GM21447 (cell line): ENCODE results near the gene XYLT2.
A peak's percentile ranks its signal among the peaks of the same experiment; 100 is the strongest.

Experiments
- ATAC-seq: cut with Tn5 transposase; IDR thresholded peaks from one replicate; pipeline ENCODE4 v1.9.1; 2021; ENCODE audit not compliant: unreplicated experiment

Gene XYLT2

GRCh38 chr17:50363217-50364060 lies 17.5 kb downstream of the XYLT2 start:
- no peak for ATAC-seq

DNA sequence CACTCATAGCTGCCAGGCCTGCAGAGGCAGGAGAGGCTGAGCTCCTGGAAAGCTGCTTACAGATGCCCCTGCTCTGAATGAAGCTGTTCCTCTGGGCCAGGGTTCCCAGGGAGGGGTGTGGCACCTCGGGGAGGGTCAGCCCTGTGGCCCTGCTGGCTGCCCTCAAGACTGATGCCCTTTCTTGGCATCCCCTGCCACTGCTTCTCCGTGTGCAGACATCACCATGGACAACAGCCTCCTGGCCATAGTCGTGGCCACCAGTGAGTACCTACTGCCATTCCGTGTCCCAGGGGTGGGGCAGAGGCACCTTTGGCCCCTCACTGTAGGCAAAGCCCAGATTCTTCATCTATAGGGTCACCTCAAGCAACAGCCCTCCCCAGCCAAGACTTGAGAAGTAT lies 18.1 kb downstream of the XYLT2 start:
- ATAC-seq = no peak

GRCh38 chr17:50364715-50365114 lies 18.8 kb downstream of the XYLT2 start:
- no peak for ATAC-seq

DNA sequence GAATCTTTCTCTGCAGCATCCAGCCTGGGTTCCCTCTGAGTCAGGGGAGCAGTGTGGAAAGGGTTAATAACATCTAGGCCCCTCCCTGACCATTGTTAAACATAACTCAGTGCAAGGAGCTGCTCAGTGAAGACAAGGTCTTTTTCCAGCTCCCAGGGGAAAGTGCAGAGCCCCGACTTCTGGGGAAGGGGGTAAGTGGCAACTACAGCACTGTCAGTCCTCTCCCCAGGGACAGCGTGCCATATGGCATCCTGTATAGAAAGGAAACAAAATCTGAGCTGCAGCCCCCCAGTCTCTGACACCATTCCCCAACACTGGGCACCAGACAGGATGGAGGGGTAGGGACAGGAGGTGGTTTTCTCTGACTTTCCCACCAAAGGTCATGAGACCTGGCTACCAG lies 19.2 kb downstream of the XYLT2 start:
- ATAC-seq = no peak

DNA sequence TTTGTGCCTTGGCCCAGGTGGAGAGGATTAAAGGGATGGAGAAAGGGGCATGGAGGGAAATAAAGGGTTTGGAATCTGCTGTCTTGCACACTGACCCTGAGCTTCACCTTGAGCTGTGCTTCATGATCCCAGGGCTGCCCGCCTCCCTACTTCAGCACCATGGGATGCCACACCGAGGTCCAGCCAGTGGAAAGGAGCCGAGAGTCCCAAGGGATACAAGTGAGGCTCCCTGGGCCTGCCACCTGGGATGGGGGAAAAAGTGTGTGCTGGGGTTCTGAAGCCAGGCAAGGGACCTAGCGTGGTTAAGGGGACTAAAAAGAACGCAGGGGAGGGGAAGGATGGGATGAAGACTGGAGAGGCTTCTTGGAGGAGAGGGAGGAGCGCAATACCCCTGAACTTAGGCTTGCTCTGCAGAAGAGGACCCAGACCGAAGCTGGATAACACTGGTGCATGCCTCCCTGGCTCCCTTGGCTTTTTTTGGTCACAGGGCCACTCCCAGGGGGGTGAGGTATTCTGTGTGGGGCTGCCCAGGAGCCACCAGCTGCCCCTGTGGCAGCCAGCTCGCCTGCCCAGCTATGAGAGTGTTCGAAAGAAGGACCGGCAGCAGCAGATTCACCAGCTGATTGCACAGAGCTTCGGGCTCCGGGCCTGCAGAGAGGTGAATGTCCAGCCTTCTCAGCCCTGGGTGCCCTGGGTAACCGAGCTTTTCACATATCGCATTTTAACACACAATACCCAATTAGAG lies 19.9 kb downstream of the XYLT2 start:
- no peak for ATAC-seq

DNA sequence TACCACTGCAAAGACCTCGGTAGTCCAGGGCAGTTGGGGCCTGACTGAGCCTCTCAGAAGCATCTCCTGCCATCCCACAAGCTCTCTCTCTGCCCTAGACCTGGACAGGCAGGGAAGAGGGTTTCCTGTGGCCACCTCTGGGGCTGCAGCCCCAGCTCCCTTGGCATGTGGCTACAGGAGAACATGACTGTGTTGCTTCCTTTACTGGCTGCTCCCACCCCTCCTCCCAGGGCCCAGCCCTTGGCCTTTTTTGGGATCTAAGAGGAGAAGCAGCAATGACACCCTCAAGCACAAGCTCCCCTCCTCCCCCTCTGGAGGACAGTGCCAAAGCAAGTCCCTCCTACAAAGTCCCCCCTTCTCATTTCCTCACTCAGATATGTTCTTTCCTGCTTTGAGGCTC lies 21.5 kb downstream of the XYLT2 start:
- no peak for ATAC-seq

DNA sequence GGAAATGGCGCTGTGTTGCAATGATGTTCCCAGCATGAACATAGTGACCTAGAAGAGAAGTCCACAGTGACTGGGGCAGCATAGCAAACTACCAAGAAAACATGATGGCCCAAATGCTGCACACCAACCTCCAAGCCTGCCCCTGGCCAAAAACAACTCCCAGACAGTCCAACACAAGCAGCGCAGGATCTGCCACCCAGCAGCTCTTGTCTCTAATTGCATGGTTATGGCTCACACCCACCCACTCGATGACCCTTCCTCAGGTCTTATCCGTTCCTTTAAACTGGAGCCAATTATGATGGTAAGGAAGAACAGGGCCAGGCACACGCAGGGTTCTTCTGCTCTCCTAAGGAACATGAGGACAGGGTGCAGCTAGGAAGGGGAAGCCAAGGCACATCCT lies 24.1 kb downstream of the XYLT2 start:
- ATAC-seq = no peak

DNA sequence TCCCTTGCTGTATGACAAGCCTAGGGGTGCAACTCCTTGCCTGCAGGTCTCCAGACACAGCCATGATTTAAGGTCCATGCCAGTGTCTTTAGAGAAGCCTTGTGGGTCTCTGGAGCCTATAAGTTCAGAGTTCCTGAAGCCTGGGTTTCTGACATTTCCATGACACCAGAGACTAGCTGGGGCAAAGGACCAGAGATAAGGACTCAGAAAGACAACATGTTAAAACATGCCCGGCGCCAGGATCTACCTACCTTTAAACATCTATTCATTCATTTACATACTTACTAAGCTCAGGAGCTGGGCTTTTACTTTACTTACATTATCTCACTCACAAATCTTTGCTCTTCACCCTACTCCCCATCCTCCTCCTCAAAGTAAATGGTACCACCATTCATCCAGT lies 25.6 kb downstream of the XYLT2 start:
- ATAC-seq = no peak

- ATAC-seq = no peak
These were observed 26.4 kb downstream of the XYLT2 start for GRCh38 chr17:50372222-50372757.

DNA sequence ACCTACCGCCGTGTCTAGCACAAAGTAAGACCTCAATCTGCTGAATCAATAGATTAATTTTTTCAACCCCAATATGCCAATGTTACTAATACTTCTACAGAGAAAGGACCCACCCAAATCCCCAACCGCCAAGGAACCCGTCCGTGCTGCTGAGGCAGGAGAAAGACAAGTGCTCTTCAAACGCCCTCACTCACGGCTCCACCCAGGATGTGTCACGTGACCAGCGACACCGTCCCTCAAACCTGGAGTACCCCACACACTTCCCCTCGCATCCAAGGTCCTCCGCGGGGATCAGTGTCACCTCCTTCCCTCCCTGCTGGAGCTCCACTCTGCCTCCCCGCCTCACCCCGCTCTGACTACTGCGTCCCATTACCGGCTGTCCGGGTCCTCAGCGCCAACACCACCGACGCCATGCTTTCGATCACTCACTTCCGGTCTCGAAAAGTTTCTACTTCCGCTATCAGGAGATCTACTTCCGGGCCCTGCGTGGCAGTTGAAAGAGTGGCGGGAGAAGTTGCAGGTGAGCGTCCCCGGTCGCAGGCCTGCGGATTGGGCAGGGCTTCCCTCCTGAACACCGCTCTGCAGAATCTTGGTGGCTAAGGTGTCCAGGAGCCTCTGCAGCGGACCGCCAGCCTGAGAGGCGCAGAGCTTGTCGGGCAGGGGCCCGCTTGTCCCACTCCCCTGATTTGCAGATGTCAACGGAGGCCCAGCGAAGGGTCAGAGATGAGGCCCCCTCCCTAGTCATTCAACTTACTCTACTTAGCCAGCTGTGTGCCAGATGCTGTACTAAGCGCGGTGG lies 27.0 kb downstream of the XYLT2 start, which contains the start of the genes EME1 and MRPL27:
EME1 (plus strand) TSS at position 472 of the 799 bp plus-strand sequence. CDS start 1,980 bp downstream, outside the sequence.
MRPL27 (minus strand) TSS at position 427 of the 799 bp plus-strand sequence; CDS start at position 413, 14 bp downstream.
- ATAC-seq = peak; percentile 88

GRCh38 chr17:50373705-50374104 lies 27.8 kb downstream of the XYLT2 start:
- no peak for ATAC-seq

DNA sequence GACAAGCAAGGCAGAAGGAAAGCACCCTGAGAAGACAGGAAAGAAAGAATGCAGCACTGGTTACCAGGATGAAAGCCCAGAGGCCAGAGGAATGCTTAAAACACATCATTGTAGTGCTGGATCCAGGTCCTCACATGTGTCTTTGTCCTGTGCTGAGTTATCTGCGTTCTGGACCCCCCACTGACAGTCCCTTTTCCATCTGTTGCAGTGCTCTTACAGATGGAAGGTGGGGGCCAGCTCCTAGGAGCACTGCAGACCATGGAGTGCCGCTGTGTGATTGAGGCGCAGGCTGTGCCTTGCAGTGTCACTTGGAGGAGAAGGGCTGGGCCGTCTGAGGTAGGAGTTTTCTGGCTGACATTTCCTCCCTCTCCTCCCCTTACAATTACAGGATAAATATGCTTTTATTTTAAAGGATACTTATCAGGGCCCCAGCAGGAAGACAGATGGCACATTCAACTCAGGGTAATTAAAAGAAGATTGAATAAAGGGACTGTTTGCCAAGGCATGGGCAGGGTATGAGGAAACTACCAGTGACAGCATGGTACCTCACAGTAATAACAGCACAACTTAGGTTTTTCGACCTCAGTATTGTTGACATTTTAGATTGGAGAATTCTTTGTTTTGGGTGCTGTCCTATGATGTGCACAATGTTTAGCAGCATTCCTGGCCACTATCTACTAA lies 30.1 kb downstream of the XYLT2 start:
- ATAC-seq = no peak

DNA sequence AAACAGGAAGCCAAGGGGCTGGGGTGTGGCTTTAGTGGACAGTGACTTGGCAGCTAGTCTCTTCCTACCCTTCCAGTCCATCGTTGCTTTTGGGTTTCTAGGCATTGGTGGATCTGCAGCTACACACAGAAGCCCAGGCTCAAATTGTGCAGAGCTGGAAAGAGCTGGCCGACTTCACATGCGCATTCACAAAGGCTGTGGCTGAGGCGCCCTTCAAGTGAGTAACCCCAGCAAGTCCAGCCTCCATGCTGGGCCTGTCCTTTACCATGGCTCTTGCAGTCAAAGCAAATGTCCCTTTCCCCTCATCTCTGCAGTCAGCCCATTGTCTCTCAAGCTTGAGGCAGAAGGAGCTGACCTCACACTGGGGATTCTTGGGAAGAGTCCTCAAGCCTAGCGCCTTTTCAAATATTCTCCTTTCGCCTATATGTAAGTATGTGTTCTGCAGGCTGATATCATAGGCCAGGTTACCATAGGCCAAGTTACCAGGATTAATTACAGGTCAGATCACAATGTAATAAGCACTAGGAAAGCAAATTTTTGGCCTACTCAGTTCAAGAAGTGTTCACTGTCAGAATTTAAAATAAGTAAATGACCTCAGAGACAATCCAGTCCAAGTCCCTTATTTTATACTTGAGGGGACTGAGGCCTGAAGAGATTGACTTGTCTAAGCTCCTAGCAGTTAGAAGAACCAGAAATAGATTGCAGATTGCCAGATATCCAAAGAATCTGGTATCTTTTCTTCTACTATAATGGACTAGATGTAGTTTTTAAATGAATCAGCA lies 33.6 kb downstream of the XYLT2 start:
- ATAC-seq = no peak

DNA sequence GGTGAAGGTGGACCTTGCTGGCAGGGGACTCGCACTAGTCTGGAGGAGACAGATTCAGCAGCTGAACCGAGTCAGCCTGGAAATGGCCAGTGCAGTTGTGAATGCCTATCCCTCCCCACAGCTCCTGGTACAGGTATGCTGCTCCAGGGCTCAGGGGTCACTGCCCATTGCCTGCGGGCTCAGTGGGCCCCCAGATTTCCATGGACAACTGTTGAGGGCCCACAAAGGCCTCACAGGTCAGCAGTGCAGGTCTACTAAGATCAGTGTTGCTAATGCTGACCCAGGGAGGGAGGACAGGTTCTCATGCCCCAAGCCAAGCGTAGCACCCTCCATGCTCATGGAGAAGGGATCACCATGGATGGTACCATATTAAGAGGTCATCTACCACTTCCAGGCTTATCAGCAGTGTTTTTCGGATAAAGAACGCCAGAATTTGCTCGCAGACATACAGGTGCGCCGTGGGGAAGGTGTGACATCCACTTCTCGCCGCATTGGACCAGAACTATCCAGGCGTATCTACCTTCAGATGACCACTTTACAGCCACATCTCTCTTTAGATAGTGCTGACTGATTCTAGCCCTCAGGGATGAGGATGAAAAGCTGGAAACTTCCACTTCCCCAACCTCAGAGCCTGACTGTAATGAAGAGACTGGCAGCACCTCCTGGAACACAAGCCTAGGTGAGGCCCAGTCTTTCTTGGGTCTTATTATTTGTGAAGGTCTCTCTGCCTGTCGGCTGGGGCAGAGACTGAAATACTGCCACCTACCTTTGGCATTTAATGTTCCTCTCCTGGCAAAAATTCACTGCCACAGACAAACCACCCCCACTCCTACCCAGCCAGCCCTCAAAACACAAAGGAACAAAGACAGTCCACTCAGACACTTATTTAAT lies 34.7 kb downstream of the XYLT2 start:
- no peak for ATAC-seq

- ATAC-seq = no peak
These were observed 35.4 kb downstream of the XYLT2 start for GRCh38 chr17:50381260-50381815.

GRCh38 chr17:50381920-50382319 lies 36.0 kb downstream of the XYLT2 start:
- no peak for ATAC-seq

DNA sequence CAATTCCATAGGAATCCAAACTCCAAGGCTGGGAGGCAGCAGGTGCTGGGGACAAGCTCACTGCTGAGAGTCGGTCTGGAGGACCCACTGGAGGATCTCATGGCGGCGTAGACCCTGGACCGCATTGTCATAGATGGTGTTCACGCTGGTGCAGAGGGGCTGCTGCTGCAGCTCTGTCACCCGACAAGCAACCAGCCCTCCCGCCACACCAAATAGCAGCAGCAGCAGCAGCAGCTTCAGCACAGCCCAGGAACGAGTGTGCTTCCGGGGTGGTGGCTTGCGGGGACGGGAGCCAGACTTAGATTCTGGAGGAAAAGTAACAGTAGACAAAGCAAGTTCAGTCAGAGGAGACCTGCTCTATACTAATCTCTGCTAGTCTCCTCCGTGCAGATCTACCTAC lies 37.0 kb downstream of the XYLT2 start:
- ATAC-seq = no peak

DNA sequence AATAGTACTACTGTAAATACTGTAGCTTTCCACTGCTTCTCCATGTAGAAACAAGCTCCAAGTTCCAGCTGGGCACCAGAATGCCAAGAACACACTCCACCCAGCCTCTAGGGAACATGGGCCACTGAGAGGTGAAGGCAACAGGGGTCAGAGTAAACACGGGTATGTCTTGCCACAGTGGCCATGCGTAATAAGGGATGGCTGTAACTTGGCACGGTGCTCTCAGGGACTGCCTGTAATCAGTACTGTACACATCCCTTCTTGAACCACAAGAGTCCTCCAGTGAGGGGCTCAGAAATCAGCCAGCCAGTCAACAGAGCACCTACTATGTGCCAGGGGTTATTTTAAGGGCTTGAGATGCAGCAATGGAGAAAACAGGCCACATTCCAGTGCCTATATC lies 40.6 kb downstream of the XYLT2 start:
- ATAC-seq = no peak
